Dermis blood vessel endothelial cell (primary cell): ENCODE measurements around the gene MORC1. TPM values are rescaled to one million over a fixed set of nuclear protein-coding genes. Genes with fewer than 3 reads are reported as not detected.

Experiments used
- DNase-seq: peaks from one replicate; pipeline ENCODE4 v3.0.0; 2010
- total RNA-seq: library from RNA; depleted of rRNA; stranded (reverse); fragments of >200 nt; gene quantifications from 2 replicates; pipeline ENCODE4 v1.2.3, GENCODE V29; 2014

The MORC1 gene
- total RNA-seq, 1 donor from 2014 or later = not detected

DNA sequence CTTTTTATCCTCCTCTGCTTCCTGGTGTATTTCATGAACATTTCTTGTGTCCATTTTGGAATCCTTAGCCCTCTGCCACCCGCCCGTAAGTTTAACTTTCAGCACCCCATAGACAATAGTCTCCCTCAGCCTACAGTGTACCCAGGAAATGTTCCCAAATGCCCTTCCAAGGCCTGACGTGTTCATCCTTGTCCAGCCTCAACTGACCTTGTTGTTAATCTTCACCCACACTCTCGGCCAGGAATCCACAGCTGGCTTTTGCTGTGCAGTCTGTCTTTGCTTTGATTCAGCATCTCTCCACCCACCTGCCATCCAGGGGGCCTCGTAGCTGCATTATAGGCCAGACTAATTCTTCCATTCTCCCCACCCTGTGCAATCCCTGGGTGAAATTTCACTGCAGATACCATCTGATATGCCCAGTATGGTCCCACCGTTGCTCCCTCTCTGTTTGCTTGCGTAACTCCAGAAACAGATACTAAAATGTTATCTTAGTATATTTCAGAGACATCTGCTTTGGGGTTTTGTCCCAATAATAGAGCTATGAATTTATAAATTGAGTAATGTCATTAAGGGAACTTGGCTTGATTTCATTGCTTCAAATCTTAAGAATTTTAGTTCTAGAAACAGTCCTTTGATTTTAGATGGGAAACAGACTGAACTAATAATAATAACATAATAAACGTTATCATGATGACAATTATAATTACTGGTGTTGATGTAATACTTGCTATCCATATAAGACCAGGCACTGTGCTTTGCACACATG, 180.8 kb downstream of the MORC1 start:
- DNase-seq = no peak

DNA sequence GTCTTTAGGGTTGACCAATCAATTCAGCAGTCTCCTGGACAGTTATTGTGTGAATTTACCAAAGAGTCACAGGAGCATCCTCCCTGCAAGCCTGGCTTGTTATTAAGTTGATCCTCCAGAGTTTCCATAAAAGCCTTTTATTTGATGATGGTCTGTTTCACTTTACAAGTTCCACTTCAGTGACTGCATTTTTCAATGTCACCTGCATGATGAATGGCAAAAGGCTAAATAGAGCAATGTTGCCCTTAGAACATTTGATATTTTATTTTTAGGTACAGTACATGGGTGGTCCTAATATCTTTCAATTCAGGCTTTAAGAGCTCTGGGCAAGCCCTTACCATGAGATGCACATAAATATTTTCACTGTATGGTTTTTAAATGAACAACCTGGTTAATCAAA, 186.9 kb downstream of the MORC1 start:
- DNase-seq = no peak

DNA sequence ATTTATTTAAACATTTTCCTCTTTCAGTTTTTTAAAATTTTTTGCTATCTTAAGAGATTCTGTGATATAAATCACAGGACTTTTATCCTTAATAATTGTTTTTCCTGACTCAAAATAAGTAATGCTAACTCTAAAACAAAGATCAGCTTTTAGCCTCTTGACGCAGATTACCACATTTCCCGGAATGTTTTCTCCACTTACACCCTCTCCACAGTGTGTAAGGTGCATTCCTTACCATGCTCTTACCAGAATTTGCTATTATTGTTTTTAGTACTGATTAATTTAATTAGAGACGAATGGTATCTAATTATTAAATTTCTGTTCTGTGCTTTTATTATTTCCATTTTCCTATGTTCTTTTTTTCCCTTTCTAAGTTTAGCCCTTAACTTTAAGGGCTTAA, 199.1 kb downstream of the MORC1 start:
- DNase-seq = no peak

DNA sequence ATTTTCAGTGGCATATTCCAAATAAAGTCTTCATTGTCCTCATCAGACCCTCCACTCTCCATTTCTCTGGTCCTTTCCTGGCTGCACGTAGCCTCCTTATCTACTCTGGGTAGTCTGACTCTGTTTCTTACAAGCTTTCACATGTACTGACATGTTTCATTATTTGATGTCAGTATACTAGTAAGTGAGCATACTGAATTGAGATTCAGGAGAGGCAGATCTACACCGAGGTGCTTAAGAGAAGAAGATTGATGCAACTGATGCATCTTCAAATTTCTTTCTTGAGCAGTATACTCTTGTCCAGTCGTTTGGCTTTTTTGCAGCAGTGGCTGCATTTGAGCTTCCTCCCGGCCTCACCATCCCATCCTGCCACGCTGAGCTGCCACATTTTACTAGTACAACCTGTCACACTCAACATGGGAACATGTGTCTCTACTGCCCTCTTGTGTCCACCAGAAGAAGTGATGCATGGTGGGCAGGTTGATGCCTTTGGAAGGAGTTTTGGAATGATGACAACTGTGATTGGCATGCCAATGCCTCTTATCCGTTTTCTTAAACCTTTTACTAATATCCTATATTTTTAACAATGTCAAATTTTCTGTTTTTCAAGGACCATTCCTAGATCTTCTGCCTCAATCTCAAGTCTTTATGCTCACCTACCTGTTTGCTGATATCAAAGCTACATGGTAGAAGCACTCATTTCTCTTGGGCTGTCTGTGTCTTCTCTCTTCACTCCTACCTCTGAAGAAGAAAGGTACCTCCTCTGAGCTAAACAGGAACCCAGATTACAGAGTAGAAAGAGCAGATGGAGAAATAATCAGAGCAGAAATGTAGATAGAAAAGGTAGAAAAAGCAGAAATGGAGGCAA, 202.9 kb downstream of the MORC1 start:
- DNase-seq = peak; percentile 80

DNA sequence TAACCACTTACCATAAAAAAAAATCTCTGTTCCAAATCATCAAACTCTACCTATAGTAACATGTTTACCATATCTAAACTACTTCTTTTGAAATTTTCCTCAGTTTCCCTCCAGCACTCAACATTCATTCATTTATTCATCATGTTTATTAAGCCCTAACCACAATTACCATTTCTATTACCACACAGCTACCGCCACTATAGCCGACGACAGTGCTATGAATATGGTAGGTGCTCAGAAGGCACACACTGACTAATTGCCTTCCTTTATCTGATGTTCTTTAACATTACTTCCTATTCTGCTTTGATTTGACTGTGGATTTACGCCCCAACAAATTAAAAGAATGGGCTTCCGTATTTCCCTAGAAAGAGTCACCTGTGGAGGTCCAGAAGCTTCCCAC, 208.1 kb downstream of the MORC1 start:
- no peak for DNase-seq

Other genes with a start within 250 kb of the MORC1 start
- 0.19 TPM in 1 of 2 replicates, not detected in the other for gene GUCA1C, start 164.3 kb downstream of the MORC1 start, total RNA-seq
- not detected in 2 replicates for gene C3orf85, start 18.6 kb upstream of the MORC1 start, total RNA-seq
- gene DPPA2, start 198.4 kb upstream of the MORC1 start, total RNA-seq = not detected in 2 replicates
- not detected in 2 replicates for gene DPPA4, start 219.4 kb upstream of the MORC1 start, total RNA-seq